Keratinocyte (primary cell): ENCODE measurements around the gene CES1. TPM values are rescaled to one million over a fixed set of nuclear protein-coding genes. Genes with fewer than 3 reads are reported as not detected.
"Not testable (repeated sequence)": the region's sequence is repeated elsewhere in the genome, so short reads cannot be mapped to it uniquely, and the experiment has no call there.

Experiments used
- DNase-seq: peaks from one replicate; pipeline ENCODE4 v3.0.0-alpha.2; 2011; ENCODE audit warnings: low read depth, missing footprints, low spot score
- FAIRE-seq: peaks from 2 replicates; lab custom pipeline; 2011; peaks lifted over from hg19 to GRCh38; lab: Jason Lieb, UNC
- H2AFZ ChIP-seq: 2 replicates; pipeline ENCODE4 v1.6.0; 2012; ENCODE audit warnings: low read length, control low read depth, inconsistent platforms; ENCODE audit not compliant: control insufficient read depth
- H3K27ac ChIP-seq: 2 replicates; pipeline ENCODE4 v1.5.1; 2011; ENCODE audit warnings: low read length; ENCODE audit not compliant: control insufficient read depth, insufficient read depth
- H3K27me3 ChIP-seq: 3 replicates; pipeline ENCODE4 v1.6.0; 2011; ENCODE audit warnings: low read length; ENCODE audit not compliant: control insufficient read depth, insufficient read depth; ENCODE audit errors: extremely low read depth
- H3K36me3 ChIP-seq, 2 experiments: 2 replicates in 1 of 2; 3 replicates in 1 of 2; pipeline ENCODE4 v1.5.1; 2011; ENCODE audit warnings: low read length in 2 of 2, mild to moderate bottlenecking in 1 of 2; ENCODE audit not compliant: control insufficient read depth in 2 of 2, insufficient read depth in 2 of 2; ENCODE audit errors: extremely low read depth in 1 of 2
- H3K4me1 ChIP-seq: 3 replicates; pipeline ENCODE4 v1.5.1; 2011; ENCODE audit warnings: low read length; ENCODE audit not compliant: control insufficient read depth, insufficient read depth; ENCODE audit errors: extremely low read depth
- H3K4me2 ChIP-seq: 3 replicates; pipeline ENCODE4 v1.6.0; 2011; ENCODE audit warnings: low read depth, low read length; ENCODE audit not compliant: control insufficient read depth, insufficient read depth; ENCODE audit errors: extremely low read depth
- H3K4me3 ChIP-seq, 3 experiments: fragments of 200-600 bp in 1 of 3; sonication (generic) in 1 of 3; 2 replicates in 2 of 3; 3 replicates in 1 of 3; pipeline ENCODE4 v1.5.1; 2011 to 2016; ENCODE audit warnings: low read length in 3 of 3, mild to moderate bottlenecking in 3 of 3, control low read depth in 2 of 3, inconsistent platforms in 1 of 3, low read depth in 1 of 3, mixed read lengths in 1 of 3, mixed run types in 1 of 3, moderate library complexity in 1 of 3; ENCODE audit not compliant: control insufficient read depth in 2 of 3, insufficient read depth in 2 of 3; ENCODE audit errors: extremely low read depth in 1 of 3
- H3K79me2 ChIP-seq: 2 replicates; pipeline ENCODE4 v1.6.0; 2012; ENCODE audit warnings: low read length; ENCODE audit not compliant: control insufficient read depth, insufficient read depth
- H3K9ac ChIP-seq: 3 replicates; pipeline ENCODE4 v1.6.0; 2011; ENCODE audit warnings: low read length; ENCODE audit not compliant: control insufficient read depth, insufficient read depth; ENCODE audit errors: extremely low read depth
- H3K9me1 ChIP-seq: 3 replicates; pipeline ENCODE4 v1.6.0; 2011; ENCODE audit warnings: low read length; ENCODE audit not compliant: control insufficient read depth, insufficient read depth; ENCODE audit errors: extremely low read depth
- H3K9me3 ChIP-seq: 2 replicates; pipeline ENCODE4 v1.5.1; 2012; ENCODE audit warnings: low read depth, low read length; ENCODE audit not compliant: control insufficient read depth
- H4K20me1 ChIP-seq: 3 replicates; pipeline ENCODE4 v1.6.0; 2011; ENCODE audit warnings: low read length; ENCODE audit not compliant: control insufficient read depth, insufficient read depth; ENCODE audit errors: extremely low read depth
- CTCF ChIP-seq, 3 experiments: IDR thresholded peaks in 1 of 3; conservative IDR thresholded peaks in 1 of 3; optimal IDR thresholded peaks in 1 of 3; 2 replicates in 2 of 3; 3 replicates in 1 of 3; pipeline versions ENCODE3 to v1.5.1; 2011; ENCODE audit warnings: low read length in 3 of 3, mild to moderate bottlenecking in 3 of 3, moderate library complexity in 2 of 3, control low read depth in 1 of 3, inconsistent platforms in 1 of 3; ENCODE audit not compliant: insufficient read depth in 2 of 3; ENCODE audit errors: extremely low read depth in 1 of 3
- EZH2 ChIP-seq: IDR thresholded peaks from one replicate; pipeline ENCODE4 v1.6.1; 2012; ENCODE audit warnings: inconsistent platforms, mild to moderate bottlenecking, low read length, moderate library complexity
- dilution Hi-C: fragments of 300-500 bp; cut with MboI; formaldehyde crosslinking; loops from one replicate; pipeline ENCODE4 v1.7.0; 2020; ENCODE audit warnings: low sequenced_read_pairs; ENCODE audit not compliant: extremely low pct_ligation_motif_present
- polyA plus RNA-seq, 5 experiments: library from polyadenylated mRNA; depleted of rRNA in 3 of 5; stranded (reverse) in 3 of 5; stranded (forward) in 1 of 5; unstranded in 1 of 5; fragments of >200 nt; gene quantifications; 1 replicate in 1 of 5; 2 replicates in 3 of 5; 3 replicates in 1 of 5; pipeline versions ENCODE4 v1.2.1 to v1.2.3, GENCODE V29; 2011 to 2012; ENCODE audit warnings: missing spikeins in 2 of 5, low read depth in 1 of 5, low replicate concordance in 1 of 5

CES1 gene
- polyA plus RNA-seq, 1 donor (not counting 4 experiments of a cell fraction or from before 2014, with no cell fraction given): 0.10 TPM

DNA sequence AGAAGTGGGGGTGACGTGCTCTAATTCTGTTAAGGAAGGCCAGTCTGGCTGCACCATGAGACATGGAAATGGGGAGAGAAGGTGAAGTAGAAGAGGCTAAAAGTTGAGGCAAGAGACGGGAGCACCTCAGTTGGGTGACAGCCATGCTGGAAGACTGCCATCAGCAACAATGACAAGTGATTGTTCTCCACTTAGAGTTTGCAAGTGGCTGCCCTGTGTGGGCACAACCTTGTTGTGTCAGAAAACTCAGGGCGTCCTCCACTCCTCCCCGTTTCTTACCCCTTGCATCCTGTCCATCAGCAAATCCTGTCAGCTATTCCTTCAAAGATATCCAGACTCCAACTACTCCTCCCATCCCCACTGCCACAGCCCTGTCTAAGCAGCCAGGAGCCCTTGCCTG, 17.6 kb downstream of the CES1 start:
- H4K20me1 ChIP-seq: no peaks in the 10 kb centered on the region
- H3K9me1 ChIP-seq: no peaks in the 10 kb centered on the region
- peaks cover 3% of the 10 kb centered on the region for H3K4me1 ChIP-seq
- DNase-seq: no peak
- H3K79me2 ChIP-seq: no peaks in the 10 kb centered on the region
- no peak for TF ChIP-seq CTCF (optimal IDR thresholded peaks at IDR 0.05 in 1 of 3, IDR thresholded peaks at IDR 0.05 in 1 of 3, conservative IDR thresholded peaks at IDR 0.05 in 1 of 3; ENCODE audit: extremely low read depth in 1 of 3, insufficient read depth in 2 of 3, low read length in 3 of 3)
- TF ChIP-seq EZH2: no peak
- H3K9ac ChIP-seq: no peak overlapping the region
- no peak overlapping the region for H2AFZ ChIP-seq
- no peaks in the 10 kb centered on the region for H3K9me3 ChIP-seq
- FAIRE-seq: no peak
- H3K27me3 ChIP-seq: no peaks in the 10 kb centered on the region
- H3K27ac ChIP-seq: no peak overlapping the region
- H3K4me3 ChIP-seq: no peak overlapping the region
- no peaks in the 10 kb centered on the region for H3K36me3 ChIP-seq
- dilution Hi-C loops: no loop called here
- no peak overlapping the region for H3K4me2 ChIP-seq

DNA sequence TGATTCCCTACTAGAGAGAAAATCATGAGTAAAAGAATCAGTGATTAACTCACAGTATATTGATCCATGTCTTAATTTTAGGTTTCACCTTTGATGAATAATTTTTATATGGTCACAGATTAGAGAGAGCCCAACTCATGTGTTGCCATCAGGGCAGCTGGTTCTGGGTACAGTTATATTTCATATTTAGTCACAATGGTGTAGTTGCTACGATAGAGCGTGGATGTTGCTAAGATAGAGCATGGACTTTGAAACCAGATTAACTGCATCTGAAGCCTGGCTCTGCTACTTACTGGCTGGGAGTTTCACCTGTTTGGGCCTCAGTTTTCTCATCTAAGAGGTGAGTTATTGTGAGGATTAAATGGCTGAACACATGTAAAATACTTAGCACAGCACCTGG, 18.7 kb downstream of the CES1 start:
- H2AFZ ChIP-seq, H3K79me2 ChIP-seq, dilution Hi-C loops, H3K9me1 ChIP-seq, H3K27me3 ChIP-seq, H4K20me1 ChIP-seq, H3K27ac ChIP-seq, H3K4me2 ChIP-seq, H3K4me1 ChIP-seq, FAIRE-seq, H3K9ac ChIP-seq, H3K36me3 ChIP-seq, H3K4me3 ChIP-seq, H3K9me3 ChIP-seq, DNase-seq: not testable (repeated sequence)

- H3K4me3 ChIP-seq, H3K9ac ChIP-seq, H3K9me3 ChIP-seq, H3K79me2 ChIP-seq, H3K9me1 ChIP-seq, H3K4me2 ChIP-seq, H4K20me1 ChIP-seq, H3K36me3 ChIP-seq, H2AFZ ChIP-seq, DNase-seq, H3K27me3 ChIP-seq, FAIRE-seq, dilution Hi-C loops, H3K4me1 ChIP-seq, H3K27ac ChIP-seq: not testable (repeated sequence)
Measured at GRCh38 chr16:55813730-55814129, 19.2 kb downstream of the CES1 start.
